DND-41 (cell line): Measurements from ENCODE around the gene COG5.

Experiments used
- ATAC-seq: fragments of 200-7000 bp; cut with Tn5 transposase; 3 replicates; pipeline ENCODE4 v1.9.1; 2021; ENCODE audit warnings: low read depth; ENCODE audit not compliant: insufficient read depth
- DNase-seq: peaks from one replicate; pipeline ENCODE4 v3.0.0-alpha.2; 2020
- H2AFZ ChIP-seq: 2 replicates; pipeline ENCODE4 v1.6.0; 2012; ENCODE audit warnings: low read depth, low read length
- H3K27ac ChIP-seq: 2 replicates; pipeline ENCODE4 v1.5.1; 2012; ENCODE audit warnings: low read length, inconsistent platforms
- H3K27me3 ChIP-seq: fragments of 200-600 bp; sonication (generic); 2 replicates; pipeline ENCODE4 v1.6.0; 2012; ENCODE audit warnings: low read length, mild to moderate bottlenecking, inconsistent platforms; ENCODE audit not compliant: insufficient read depth, poor library complexity
- H3K36me3 ChIP-seq: 2 replicates; pipeline ENCODE4 v1.5.1; 2012; ENCODE audit warnings: low read length, inconsistent platforms; ENCODE audit not compliant: insufficient read depth
- H3K4me1 ChIP-seq: 2 replicates; pipeline ENCODE4 v1.5.1; 2012; ENCODE audit warnings: mild to moderate bottlenecking, low read length; ENCODE audit not compliant: insufficient read depth
- H3K4me2 ChIP-seq: 2 replicates; pipeline ENCODE4 v1.6.0; 2012; ENCODE audit warnings: mild to moderate bottlenecking, moderate library complexity, low read length, inconsistent platforms; ENCODE audit not compliant: insufficient read depth
- H3K4me3 ChIP-seq, 2 experiments: fragments of 200-600 bp in 1 of 2; shearing (Covaris generic) in 1 of 2; 2 replicates each; pipeline ENCODE4 v1.5.1; 2012 to 2016; ENCODE audit warnings: inconsistent platforms in 2 of 2, low read length in 2 of 2, mild to moderate bottlenecking in 2 of 2, low read depth in 1 of 2, moderate library complexity in 1 of 2
- H3K79me2 ChIP-seq: 2 replicates; pipeline ENCODE4 v1.6.0; 2012; ENCODE audit warnings: low read length, inconsistent platforms; ENCODE audit not compliant: insufficient read depth
- H3K9ac ChIP-seq: 2 replicates; pipeline ENCODE4 v1.6.0; 2012; ENCODE audit warnings: low read depth, mild to moderate bottlenecking, inconsistent platforms, low read length, moderate library complexity
- H3K9me3 ChIP-seq: 2 replicates; pipeline ENCODE4 v1.5.1; 2012; ENCODE audit warnings: low read length, moderate library complexity, mild to moderate bottlenecking, inconsistent platforms; ENCODE audit not compliant: insufficient read depth, severe bottlenecking
- H4K20me1 ChIP-seq: 2 replicates; pipeline ENCODE4 v1.6.0; 2012; ENCODE audit warnings: low read length; ENCODE audit not compliant: insufficient read depth
- EZH2 ChIP-seq: IDR thresholded peaks from 3 replicates; pipeline ENCODE4 v1.6.1; 2012; ENCODE audit warnings: borderline replicate concordance, low read depth, mild to moderate bottlenecking, moderate library complexity, low read length, inconsistent platforms; ENCODE audit not compliant: severe bottlenecking
- TF ChIP-seq, protein P1 (sequence below): IDR thresholded peaks from 2 replicates; pipeline ENCODE4 v1.5.1; 2012; ENCODE audit warnings: borderline replicate concordance, low read length, moderate library complexity, mild to moderate bottlenecking; ENCODE audit not compliant: poor library complexity, severe bottlenecking; ENCODE audit errors: extremely low read depth

Gene COG5

DNA sequence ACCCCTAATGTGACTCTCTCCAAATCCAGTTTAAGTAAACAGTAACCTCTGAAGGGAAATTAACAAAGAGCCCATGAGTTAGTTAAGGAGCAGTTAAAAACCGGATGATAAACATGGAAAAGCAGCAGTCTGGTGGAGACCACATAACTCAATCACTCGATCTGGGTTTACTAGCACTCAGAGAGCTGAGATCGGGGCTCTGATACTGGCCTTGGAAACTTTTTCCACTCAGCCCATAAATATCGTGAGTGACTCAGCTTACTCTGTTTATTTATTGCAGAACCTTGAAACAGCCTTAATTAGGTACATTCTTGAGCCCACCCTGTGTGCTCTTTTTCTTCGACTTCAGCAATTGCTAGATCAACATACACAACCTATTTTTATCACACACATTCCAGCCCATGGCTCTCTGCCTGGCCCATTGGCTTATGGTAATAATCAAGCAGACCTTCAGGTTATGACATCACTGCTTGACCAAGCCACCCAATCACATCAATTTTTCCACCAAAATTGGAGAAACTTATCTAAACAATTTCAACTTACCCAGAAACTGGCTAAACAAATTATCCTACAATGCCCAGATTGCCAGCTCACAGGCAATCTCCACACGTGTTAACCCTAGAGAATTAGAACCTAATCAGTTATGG is 176.0 kb downstream of the COG5 start:
- H3K79me2 ChIP-seq, result no peaks in the 10 kb centered on the region
- no peaks in the 10 kb centered on the region for H3K27me3 ChIP-seq
- no peaks in the 10 kb centered on the region; the same call in 1 of the 2 replicates for H3K36me3 ChIP-seq
- H3K4me1 ChIP-seq, result no peaks in the 10 kb centered on the region
- no peak overlapping the region for H3K9ac ChIP-seq
- H2AFZ ChIP-seq, result no peak overlapping the region
- H3K9me3 ChIP-seq, result no peaks in the 10 kb centered on the region
- no peak for DNase-seq
- no peak for ATAC-seq
- TF ChIP-seq, protein P1, sequence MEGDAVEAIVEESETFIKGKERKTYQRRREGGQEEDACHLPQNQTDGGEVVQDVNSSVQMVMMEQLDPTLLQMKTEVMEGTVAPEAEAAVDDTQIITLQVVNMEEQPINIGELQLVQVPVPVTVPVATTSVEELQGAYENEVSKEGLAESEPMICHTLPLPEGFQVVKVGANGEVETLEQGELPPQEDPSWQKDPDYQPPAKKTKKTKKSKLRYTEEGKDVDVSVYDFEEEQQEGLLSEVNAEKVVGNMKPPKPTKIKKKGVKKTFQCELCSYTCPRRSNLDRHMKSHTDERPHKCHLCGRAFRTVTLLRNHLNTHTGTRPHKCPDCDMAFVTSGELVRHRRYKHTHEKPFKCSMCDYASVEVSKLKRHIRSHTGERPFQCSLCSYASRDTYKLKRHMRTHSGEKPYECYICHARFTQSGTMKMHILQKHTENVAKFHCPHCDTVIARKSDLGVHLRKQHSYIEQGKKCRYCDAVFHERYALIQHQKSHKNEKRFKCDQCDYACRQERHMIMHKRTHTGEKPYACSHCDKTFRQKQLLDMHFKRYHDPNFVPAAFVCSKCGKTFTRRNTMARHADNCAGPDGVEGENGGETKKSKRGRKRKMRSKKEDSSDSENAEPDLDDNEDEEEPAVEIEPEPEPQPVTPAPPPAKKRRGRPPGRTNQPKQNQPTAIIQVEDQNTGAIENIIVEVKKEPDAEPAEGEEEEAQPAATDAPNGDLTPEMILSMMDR, result no peak
- TF ChIP-seq EZH2, result no peak
- no peak overlapping the region for H3K4me3 ChIP-seq
- no peaks in the 10 kb centered on the region for H4K20me1 ChIP-seq
- H3K4me2 ChIP-seq, result no peak overlapping the region
- H3K27ac ChIP-seq, result no peak overlapping the region

DNA sequence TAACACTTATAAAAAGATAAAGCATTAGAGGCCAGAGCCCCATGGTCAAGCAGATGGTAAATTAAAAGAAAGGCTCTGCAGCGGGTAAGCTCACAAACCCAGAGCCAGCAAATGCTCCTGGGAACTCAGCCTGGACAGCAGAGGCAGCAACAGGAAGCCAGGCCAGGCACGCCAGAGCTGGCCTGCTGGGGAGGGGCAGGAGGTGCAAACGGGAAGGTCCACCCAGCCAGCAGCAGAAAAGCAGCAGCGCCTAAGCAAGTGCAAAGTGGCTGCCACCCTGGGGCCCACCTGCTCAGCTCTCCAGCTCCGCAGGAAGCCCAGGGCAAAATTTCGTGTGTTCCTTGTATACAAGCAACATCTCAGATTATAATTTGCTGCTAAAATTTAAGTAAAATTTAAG is 176.6 kb downstream of the COG5 start:
- no peak overlapping the region for H3K4me2 ChIP-seq
- no peak overlapping the region for H2AFZ ChIP-seq
- no peaks in the 10 kb centered on the region for H4K20me1 ChIP-seq

DNA sequence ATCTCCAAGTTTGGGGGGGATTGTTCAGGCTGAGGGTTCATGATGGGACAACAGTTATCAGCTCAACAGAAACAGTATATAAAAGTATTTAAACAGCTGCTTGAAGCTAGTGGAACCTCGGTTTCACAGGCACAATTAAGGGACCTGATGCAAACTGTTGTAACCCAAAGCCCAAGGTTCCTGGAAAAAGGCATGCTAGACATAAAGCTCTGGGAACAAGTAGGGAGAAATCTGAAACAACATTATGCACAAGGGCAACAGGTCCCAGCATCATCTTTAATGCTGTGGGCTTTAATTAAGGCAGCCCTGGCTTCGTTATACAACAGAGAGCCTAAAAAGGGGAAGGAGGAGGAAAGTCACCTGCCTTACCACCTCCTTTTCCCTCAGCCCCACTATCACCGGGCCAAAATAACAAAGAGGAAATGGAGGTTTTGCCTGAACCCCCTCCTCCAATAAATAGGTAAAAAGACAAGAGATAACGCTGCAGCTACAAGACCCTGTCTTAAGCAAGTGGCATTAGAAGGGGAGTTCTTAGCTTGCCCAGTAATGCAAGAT is 177.1 kb downstream of the COG5 start:
- no peak overlapping the region for H3K27ac ChIP-seq
- H3K79me2 ChIP-seq, result no peaks in the 10 kb centered on the region
- H4K20me1 ChIP-seq, result no peaks in the 10 kb centered on the region
- no peak overlapping the region for H3K9ac ChIP-seq
- no peak overlapping the region for H3K4me3 ChIP-seq
- DNase-seq (no peak), ATAC-seq (no peak)
- no peaks in the 10 kb centered on the region; the same call in 1 of the 2 replicates for H3K36me3 ChIP-seq
- H3K4me2 ChIP-seq, result no peak overlapping the region
- TF ChIP-seq, protein P1, result no peak
- no peak for TF ChIP-seq EZH2
- no peaks in the 10 kb centered on the region for H3K9me3 ChIP-seq
- no peaks in the 10 kb centered on the region for H3K27me3 ChIP-seq
- no peaks in the 10 kb centered on the region for H3K4me1 ChIP-seq
- H2AFZ ChIP-seq, result no peak overlapping the region

More for the DNA sequence above, 176.6 kb downstream of the COG5 start:
- H3K4me1 ChIP-seq, result no peaks in the 10 kb centered on the region
- no peaks in the 10 kb centered on the region for H3K79me2 ChIP-seq
- TF ChIP-seq, protein P1, result no peak
- no peak for TF ChIP-seq EZH2
- ATAC-seq (no peak), DNase-seq (no peak)
- no peak overlapping the region for H3K9ac ChIP-seq
- no peaks in the 10 kb centered on the region for H3K9me3 ChIP-seq
- no peaks in the 10 kb centered on the region for H3K27me3 ChIP-seq
- H3K27ac ChIP-seq, result no peak overlapping the region
- no peak overlapping the region for H3K4me3 ChIP-seq
- no peaks in the 10 kb centered on the region; the same call in 1 of the 2 replicates for H3K36me3 ChIP-seq
